H1 (cell line): Measurements from ENCODE around the gene JUN. TPM values are rescaled to one million over a fixed set of nuclear protein-coding genes. Genes with fewer than 3 reads are reported as not detected.

Experiments
- CHD2 ChIP-seq: IDR thresholded peaks from 2 replicates; pipeline ENCODE4 v1.6.1; 2012; ENCODE audit warnings: low read length, improper control_type of control experiment
- CREB1 ChIP-seq: IDR thresholded peaks from 2 replicates; pipeline ENCODE4 v1.6.1; 2012; ENCODE audit warnings: inconsistent platforms
- EGR1 ChIP-seq: IDR thresholded peaks from 2 replicates; pipeline ENCODE4 v1.6.1; 2011; ENCODE audit warnings: low read depth, low read length, borderline replicate concordance
- FOSL1 ChIP-seq: IDR thresholded peaks from 2 replicates; pipeline ENCODE4 v1.6.1; 2011; ENCODE audit warnings: mild to moderate bottlenecking, low read depth, low read length, moderate library complexity; ENCODE audit not compliant: insufficient read depth
- NRF1 ChIP-seq: IDR thresholded peaks from 2 replicates; pipeline ENCODE4 v1.6.1; 2011; ENCODE audit warnings: mild to moderate bottlenecking, low read depth, low read length, improper control_type of control experiment
- RAD21 ChIP-seq, 2 experiments: IDR thresholded peaks in 1 of 2; conservative IDR thresholded peaks in 1 of 2; 2 replicates each; pipeline ENCODE4 v1.6.1; 2011; ENCODE audit warnings: low read depth in 2 of 2, low read length in 2 of 2, improper control_type of control experiment in 1 of 2, inconsistent platforms in 1 of 2, mild to moderate bottlenecking in 1 of 2, moderate library complexity in 1 of 2
- RFX5 ChIP-seq: IDR thresholded peaks from 2 replicates; pipeline ENCODE4 v1.6.1; 2011; ENCODE audit warnings: low read depth, low read length, improper control_type of control experiment, borderline replicate concordance
- SIN3A ChIP-seq, 2 experiments: IDR thresholded peaks in 1 of 2; conservative IDR thresholded peaks in 1 of 2; 2 replicates each; pipeline ENCODE4 v1.6.1; 2011 to 2012; ENCODE audit warnings: low read length in 2 of 2, improper control_type of control experiment in 1 of 2, low read depth in 1 of 2, mild to moderate bottlenecking in 1 of 2
- SIX5 ChIP-seq: IDR thresholded peaks from 2 replicates; pipeline ENCODE4 v1.6.1; 2011; ENCODE audit warnings: mild to moderate bottlenecking, low read depth, low read length
- SP4 ChIP-seq: IDR thresholded peaks from 2 replicates; pipeline ENCODE4 v1.6.1; 2012; ENCODE audit warnings: low read length, inconsistent platforms
- polyA plus RNA-seq, 7 experiments: library from polyadenylated mRNA; depleted of rRNA in 3 of 7; stranded (reverse) in 5 of 7; unstranded in 2 of 7; fragments of >200 nt in 5 of 7; fragments of 200-250 nt in 2 of 7; gene quantifications; 1 replicate in 5 of 7; 2 replicates in 1 of 7; 4 replicates in 1 of 7; pipeline versions ENCODE4 v1.2.1 to v1.2.3, GENCODE V29; 2011 to 2013; ENCODE audit warnings: missing spikeins in 2 of 7, mixed read lengths in 2 of 7
- total RNA-seq: library from RNA; stranded (reverse); fragmentation: NEBNext Ultra II Directional; extraction: Animal tissue kit (Norgen Biotek cat#: 25700); gene quantifications from 2 replicates; pipeline ENCODE4 v1.2.1, GENCODE V29; 2021
- TF ChIP-seq, protein P1 (sequence below): fragments of 300-600 bp; sonication (generic); IDR thresholded peaks from 2 replicates; pipeline ENCODE4 v1.7.1; 2012; ENCODE audit warnings: low read length, moderate library complexity, mild to moderate bottlenecking, inconsistent platforms; ENCODE audit not compliant: insufficient replicate concordance

JUN gene
- total and polyA plus RNA-seq, 2 of the 8 experiments (the other 6 are each of a cell fraction or from before 2014, with no cell fraction given) = 4.4 to 10.9 TPM

- TF ChIP-seq, protein P1, sequence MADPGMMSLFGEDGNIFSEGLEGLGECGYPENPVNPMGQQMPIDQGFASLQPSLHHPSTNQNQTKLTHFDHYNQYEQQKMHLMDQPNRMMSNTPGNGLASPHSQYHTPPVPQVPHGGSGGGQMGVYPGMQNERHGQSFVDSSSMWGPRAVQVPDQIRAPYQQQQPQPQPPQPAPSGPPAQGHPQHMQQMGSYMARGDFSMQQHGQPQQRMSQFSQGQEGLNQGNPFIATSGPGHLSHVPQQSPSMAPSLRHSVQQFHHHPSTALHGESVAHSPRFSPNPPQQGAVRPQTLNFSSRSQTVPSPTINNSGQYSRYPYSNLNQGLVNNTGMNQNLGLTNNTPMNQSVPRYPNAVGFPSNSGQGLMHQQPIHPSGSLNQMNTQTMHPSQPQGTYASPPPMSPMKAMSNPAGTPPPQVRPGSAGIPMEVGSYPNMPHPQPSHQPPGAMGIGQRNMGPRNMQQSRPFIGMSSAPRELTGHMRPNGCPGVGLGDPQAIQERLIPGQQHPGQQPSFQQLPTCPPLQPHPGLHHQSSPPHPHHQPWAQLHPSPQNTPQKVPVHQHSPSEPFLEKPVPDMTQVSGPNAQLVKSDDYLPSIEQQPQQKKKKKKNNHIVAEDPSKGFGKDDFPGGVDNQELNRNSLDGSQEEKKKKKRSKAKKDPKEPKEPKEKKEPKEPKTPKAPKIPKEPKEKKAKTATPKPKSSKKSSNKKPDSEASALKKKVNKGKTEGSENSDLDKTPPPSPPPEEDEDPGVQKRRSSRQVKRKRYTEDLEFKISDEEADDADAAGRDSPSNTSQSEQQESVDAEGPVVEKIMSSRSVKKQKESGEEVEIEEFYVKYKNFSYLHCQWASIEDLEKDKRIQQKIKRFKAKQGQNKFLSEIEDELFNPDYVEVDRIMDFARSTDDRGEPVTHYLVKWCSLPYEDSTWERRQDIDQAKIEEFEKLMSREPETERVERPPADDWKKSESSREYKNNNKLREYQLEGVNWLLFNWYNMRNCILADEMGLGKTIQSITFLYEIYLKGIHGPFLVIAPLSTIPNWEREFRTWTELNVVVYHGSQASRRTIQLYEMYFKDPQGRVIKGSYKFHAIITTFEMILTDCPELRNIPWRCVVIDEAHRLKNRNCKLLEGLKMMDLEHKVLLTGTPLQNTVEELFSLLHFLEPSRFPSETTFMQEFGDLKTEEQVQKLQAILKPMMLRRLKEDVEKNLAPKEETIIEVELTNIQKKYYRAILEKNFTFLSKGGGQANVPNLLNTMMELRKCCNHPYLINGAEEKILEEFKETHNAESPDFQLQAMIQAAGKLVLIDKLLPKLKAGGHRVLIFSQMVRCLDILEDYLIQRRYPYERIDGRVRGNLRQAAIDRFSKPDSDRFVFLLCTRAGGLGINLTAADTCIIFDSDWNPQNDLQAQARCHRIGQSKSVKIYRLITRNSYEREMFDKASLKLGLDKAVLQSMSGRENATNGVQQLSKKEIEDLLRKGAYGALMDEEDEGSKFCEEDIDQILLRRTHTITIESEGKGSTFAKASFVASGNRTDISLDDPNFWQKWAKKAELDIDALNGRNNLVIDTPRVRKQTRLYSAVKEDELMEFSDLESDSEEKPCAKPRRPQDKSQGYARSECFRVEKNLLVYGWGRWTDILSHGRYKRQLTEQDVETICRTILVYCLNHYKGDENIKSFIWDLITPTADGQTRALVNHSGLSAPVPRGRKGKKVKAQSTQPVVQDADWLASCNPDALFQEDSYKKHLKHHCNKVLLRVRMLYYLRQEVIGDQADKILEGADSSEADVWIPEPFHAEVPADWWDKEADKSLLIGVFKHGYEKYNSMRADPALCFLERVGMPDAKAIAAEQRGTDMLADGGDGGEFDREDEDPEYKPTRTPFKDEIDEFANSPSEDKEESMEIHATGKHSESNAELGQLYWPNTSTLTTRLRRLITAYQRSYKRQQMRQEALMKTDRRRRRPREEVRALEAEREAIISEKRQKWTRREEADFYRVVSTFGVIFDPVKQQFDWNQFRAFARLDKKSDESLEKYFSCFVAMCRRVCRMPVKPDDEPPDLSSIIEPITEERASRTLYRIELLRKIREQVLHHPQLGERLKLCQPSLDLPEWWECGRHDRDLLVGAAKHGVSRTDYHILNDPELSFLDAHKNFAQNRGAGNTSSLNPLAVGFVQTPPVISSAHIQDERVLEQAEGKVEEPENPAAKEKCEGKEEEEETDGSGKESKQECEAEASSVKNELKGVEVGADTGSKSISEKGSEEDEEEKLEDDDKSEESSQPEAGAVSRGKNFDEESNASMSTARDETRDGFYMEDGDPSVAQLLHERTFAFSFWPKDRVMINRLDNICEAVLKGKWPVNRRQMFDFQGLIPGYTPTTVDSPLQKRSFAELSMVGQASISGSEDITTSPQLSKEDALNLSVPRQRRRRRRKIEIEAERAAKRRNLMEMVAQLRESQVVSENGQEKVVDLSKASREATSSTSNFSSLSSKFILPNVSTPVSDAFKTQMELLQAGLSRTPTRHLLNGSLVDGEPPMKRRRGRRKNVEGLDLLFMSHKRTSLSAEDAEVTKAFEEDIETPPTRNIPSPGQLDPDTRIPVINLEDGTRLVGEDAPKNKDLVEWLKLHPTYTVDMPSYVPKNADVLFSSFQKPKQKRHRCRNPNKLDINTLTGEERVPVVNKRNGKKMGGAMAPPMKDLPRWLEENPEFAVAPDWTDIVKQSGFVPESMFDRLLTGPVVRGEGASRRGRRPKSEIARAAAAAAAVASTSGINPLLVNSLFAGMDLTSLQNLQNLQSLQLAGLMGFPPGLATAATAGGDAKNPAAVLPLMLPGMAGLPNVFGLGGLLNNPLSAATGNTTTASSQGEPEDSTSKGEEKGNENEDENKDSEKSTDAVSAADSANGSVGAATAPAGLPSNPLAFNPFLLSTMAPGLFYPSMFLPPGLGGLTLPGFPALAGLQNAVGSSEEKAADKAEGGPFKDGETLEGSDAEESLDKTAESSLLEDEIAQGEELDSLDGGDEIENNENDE = no peak
- TF ChIP-seq CREB1 = no peak
- no peak for TF ChIP-seq SIX5
- TF ChIP-seq RFX5 = no peak
- no peak for TF ChIP-seq SIN3A (conservative IDR thresholded peaks at IDR 0.05 in 1 of 2, IDR thresholded peaks at IDR 0.05 in 1 of 2; ENCODE audit: low read depth in 1 of 2, low read length in 2 of 2)
- no peak for TF ChIP-seq SP4
- TF ChIP-seq RAD21 (IDR thresholded peaks at IDR 0.05 in 1 of 2, conservative IDR thresholded peaks at IDR 0.05 in 1 of 2; ENCODE audit: low read depth in 2 of 2, low read length in 2 of 2) = no peak
- TF ChIP-seq EGR1 = no peak
- TF ChIP-seq NRF1 = no peak
- TF ChIP-seq CHD2 = no peak
- TF ChIP-seq FOSL1 = no peak
Measured at GRCh38 chr1:58767143-58767542, 16.7 kb downstream of the JUN start (continued).
